HL-60/S4 treated with retinoic acid at 250 ng/mL for 4 days and 3 days (cell line): ENCODE results near the gene MYO19.

Experiments used
- in situ Hi-C: fragments of 300-500 bp; cut with MboI; formaldehyde crosslinking; loops from 2 replicates; pipeline ENCODE4 v1.7.0; 2022; ENCODE audit warnings: low sequenced_read_pairs

MYO19 gene

GRCh38 chr17:36500745-36501225, 33.9 kb downstream of the MYO19 start:
- in situ Hi-C loops: no loop called here

- in situ Hi-C loops: loop anchor here (25.0 kb wide), 1 partner anchor 336 kb away; no protein-coding TSS in a partner anchor
Measured at GRCh38 chr17:36498560-36499300, 35.9 kb downstream of the MYO19 start.

GRCh38 chr17:36498155-36498554, 36.5 kb downstream of the MYO19 start:
- in situ Hi-C loops: loop anchor here (25.0 kb wide), 1 partner anchor 336 kb away; no protein-coding TSS in a partner anchor

GRCh38 chr17:36496018-36496789, 38.5 kb downstream of the MYO19 start:
- in situ Hi-C loops: loop anchor here (25.0 kb wide), 1 partner anchor 334 kb away; no protein-coding TSS in a partner anchor

- in situ Hi-C loops: loop anchor here (25.0 kb wide), 1 partner anchor 333 kb away; no protein-coding TSS in a partner anchor
Measured at GRCh38 chr17:36495076-36495578, 39.5 kb downstream of the MYO19 start.

GRCh38 chr17:36494674-36495073, 40.0 kb downstream of the MYO19 start:
- in situ Hi-C loops: loop anchor here (25.0 kb wide), 1 partner anchor 332 kb away; no protein-coding TSS in a partner anchor

- in situ Hi-C loops: loop anchor here (25.0 kb wide), 1 partner anchor 332 kb away; no protein-coding TSS in a partner anchor
Measured at GRCh38 chr17:36493956-36494355, 40.7 kb downstream of the MYO19 start.

GRCh38 chr17:36486204-36487194, 48.2 kb downstream of the MYO19 start, which contains the start of gene ZNHIT3:
ZNHIT3 (plus strand) TSS chr17:36486681; CDS start chr17:36486700, 19 bp downstream.
- in situ Hi-C loops: loop anchor here (10.0 to 25.0 kb wide), 2 partner anchors 324 to 512 kb away; no protein-coding TSS in a partner anchor

- in situ Hi-C loops: loop anchor here (10.0 to 25.0 kb wide), 2 partner anchors 324 to 511 kb away; no protein-coding TSS in a partner anchor
Measured at GRCh38 chr17:36485805-36486203, 48.9 kb downstream of the MYO19 start.

- in situ Hi-C loops: loop anchor here (10.0 to 25.0 kb wide), 2 partner anchors 323 to 510 kb away; no protein-coding TSS in a partner anchor
Measured at GRCh38 chr17:36485027-36485426, 49.6 kb downstream of the MYO19 start.

- in situ Hi-C loops: loop anchor here (10.0 to 25.0 kb wide), 2 partner anchors 322 to 509 kb away; no protein-coding TSS in a partner anchor
Measured at GRCh38 chr17:36484021-36484420, 50.6 kb downstream of the MYO19 start.

- in situ Hi-C loops: loop anchor here (10.0 to 25.0 kb wide), 2 partner anchors 321 to 508 kb away; no protein-coding TSS in a partner anchor
Measured at GRCh38 chr17:36482611-36483504, 51.8 kb downstream of the MYO19 start.

GRCh38 chr17:36481829-36482228, 52.8 kb downstream of the MYO19 start:
- in situ Hi-C loops: loop anchor here (10.0 to 25.0 kb wide), 2 partner anchors 320 to 507 kb away; no protein-coding TSS in a partner anchor

GRCh38 chr17:36475346-36475970, 59.2 kb downstream of the MYO19 start:
- in situ Hi-C loops: loop anchor here (25.0 kb wide), 1 partner anchor 313 kb away; no protein-coding TSS in a partner anchor

- in situ Hi-C loops: no loop called here
Measured at GRCh38 chr17:36474571-36474970, 60.1 kb downstream of the MYO19 start.

GRCh38 chr17:36470499-36470898, 64.2 kb downstream of the MYO19 start:
- in situ Hi-C loops: no loop called here

- in situ Hi-C loops: no loop called here
Measured at GRCh38 chr17:36469733-36470132, 64.9 kb downstream of the MYO19 start.
